HEK293T (cell line): ENCODE results near the gene SMIM26.

ENCODE experiments used
- BHLHE40 ChIP-seq: fragments of 450-650 bp; IDR thresholded peaks from 2 replicates; pipeline ENCODE4 v1.6.1; 2016; ENCODE audit warnings: mild to moderate bottlenecking, moderate library complexity, borderline replicate concordance
- CTBP1 ChIP-seq: fragments of 450-650 bp; IDR thresholded peaks from 2 replicates; pipeline ENCODE4 v1.6.1; 2016; ENCODE audit warnings: borderline replicate concordance
- FOXA1 ChIP-seq: fragments of 450-650 bp; IDR thresholded peaks from 2 replicates; pipeline ENCODE4 v1.6.1; 2016; ENCODE audit warnings: mild to moderate bottlenecking
- FOXK2 ChIP-seq: fragments of 450-650 bp; IDR thresholded peaks from 2 replicates; pipeline ENCODE4 v1.6.1; 2016; ENCODE audit warnings: mild to moderate bottlenecking
- FOXM1 ChIP-seq: fragments of 450-650 bp; IDR thresholded peaks from 2 replicates; pipeline ENCODE4 v1.6.1; 2017; ENCODE audit warnings: mild to moderate bottlenecking, borderline replicate concordance
- HDGF ChIP-seq: fragments of 450-650 bp; IDR thresholded peaks from 2 replicates; pipeline ENCODE4 v1.6.1; 2017; ENCODE audit warnings: antibody characterized with exemption, borderline replicate concordance
- L3MBTL2 ChIP-seq: fragments of 450-650 bp; conservative IDR thresholded peaks from 2 replicates; pipeline ENCODE4 v1.6.1; 2016; ENCODE audit warnings: mild to moderate bottlenecking
- LEF1 ChIP-seq: fragments of 450-650 bp; IDR thresholded peaks from 2 replicates; pipeline ENCODE4 v1.6.1; 2017; ENCODE audit warnings: mild to moderate bottlenecking, borderline replicate concordance
- NFRKB ChIP-seq: fragments of 450-650 bp; IDR thresholded peaks from 2 replicates; pipeline ENCODE4 v1.6.1; 2016; ENCODE audit warnings: mild to moderate bottlenecking, moderate library complexity
- SP1 ChIP-seq: fragments of 450-650 bp; IDR thresholded peaks from 2 replicates; pipeline ENCODE4 v1.6.1; 2017
- SUZ12 ChIP-seq: fragments of 450-650 bp; IDR thresholded peaks from 2 replicates; pipeline ENCODE4 v1.6.1; 2016; ENCODE audit warnings: mild to moderate bottlenecking
- TARDBP ChIP-seq: fragments of 450-650 bp; IDR thresholded peaks from 2 replicates; pipeline ENCODE4 v1.6.1; 2016
- ZNF384 ChIP-seq: fragments of 450-650 bp; IDR thresholded peaks from 2 replicates; pipeline ENCODE4 v1.6.1; 2016
- TF ChIP-seq, protein P1 (sequence below): fragments of 450-650 bp; IDR thresholded peaks from 2 replicates; pipeline ENCODE4 v1.6.1; 2016

DNA sequence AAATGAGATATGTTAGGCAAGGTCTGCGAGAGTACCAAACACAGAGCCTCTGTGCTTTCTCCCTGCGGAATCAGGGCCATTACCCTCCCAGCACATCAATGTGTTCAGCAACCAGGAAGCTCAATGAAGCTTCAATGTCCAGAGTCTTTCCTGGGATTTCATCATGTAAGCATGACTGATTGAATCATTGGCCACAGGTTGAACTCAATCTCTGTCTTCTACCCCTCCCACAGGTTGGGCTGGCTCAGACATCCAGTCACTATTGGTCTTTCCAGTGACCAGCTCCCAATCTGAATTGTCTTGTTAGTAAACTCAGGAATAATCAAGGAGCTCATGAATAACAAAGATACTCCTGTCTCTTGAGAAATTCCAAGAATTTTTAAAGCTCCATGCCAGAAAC lies 17.9 kb downstream of the SMIM26 start:
- no peak for TF ChIP-seq BHLHE40
- TF ChIP-seq FOXK2 = no peak
- TF ChIP-seq L3MBTL2 = no peak
- TF ChIP-seq SP1 = no peak
- no peak for TF ChIP-seq FOXA1
- no peak for TF ChIP-seq FOXM1
- TF ChIP-seq NFRKB = no peak
- no peak for TF ChIP-seq TARDBP
- TF ChIP-seq SUZ12 = no peak
- no peak for TF ChIP-seq LEF1
- TF ChIP-seq, protein P1, sequence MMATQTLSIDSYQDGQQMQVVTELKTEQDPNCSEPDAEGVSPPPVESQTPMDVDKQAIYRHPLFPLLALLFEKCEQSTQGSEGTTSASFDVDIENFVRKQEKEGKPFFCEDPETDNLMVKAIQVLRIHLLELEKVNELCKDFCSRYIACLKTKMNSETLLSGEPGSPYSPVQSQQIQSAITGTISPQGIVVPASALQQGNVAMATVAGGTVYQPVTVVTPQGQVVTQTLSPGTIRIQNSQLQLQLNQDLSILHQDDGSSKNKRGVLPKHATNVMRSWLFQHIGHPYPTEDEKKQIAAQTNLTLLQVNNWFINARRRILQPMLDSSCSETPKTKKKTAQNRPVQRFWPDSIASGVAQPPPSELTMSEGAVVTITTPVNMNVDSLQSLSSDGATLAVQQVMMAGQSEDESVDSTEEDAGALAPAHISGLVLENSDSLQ = no peak
- TF ChIP-seq ZNF384 = no peak
- TF ChIP-seq CTBP1 = no peak
- no peak for TF ChIP-seq HDGF
